HEK293 (cell line): ENCODE measurements around the gene GIMD1.

ENCODE experiments used
- KLF9 ChIP-seq: fragments of 450-650 bp; formaldehyde crosslinking; IDR thresholded peaks from 2 replicates; pipeline ENCODE4 v1.5.1; 2016; ENCODE audit warnings: missing biosample characterization, missing genetic modification characterization, low read depth
- MZF1 ChIP-seq: fragments of 450-650 bp; formaldehyde crosslinking; IDR thresholded peaks from 2 replicates; pipeline ENCODE4 v1.5.1; 2017; ENCODE audit warnings: missing biosample characterization, missing genetic modification characterization, borderline replicate concordance
- YY1 ChIP-seq: fragments of 450-650 bp; formaldehyde crosslinking; IDR thresholded peaks from 2 replicates; pipeline ENCODE4 v1.5.1; 2018; ENCODE audit warnings: missing biosample characterization, missing genetic modification characterization
- ZBTB7A ChIP-seq: fragments of 450-650 bp; formaldehyde crosslinking; IDR thresholded peaks from 2 replicates; pipeline ENCODE4 v1.5.1; 2016; ENCODE audit warnings: low read depth, missing biosample characterization, missing genetic modification characterization
- ZNF561 ChIP-seq: fragments of 450-650 bp; IDR thresholded peaks from 2 replicates; pipeline ENCODE4 v1.5.1; 2018; ENCODE audit warnings: missing biosample characterization, missing genetic modification characterization, borderline replicate concordance
- TF ChIP-seq, protein P1 (sequence below): fragments of 450-650 bp; formaldehyde crosslinking; IDR thresholded peaks from 2 replicates; pipeline ENCODE4 v1.5.1; 2016; ENCODE audit warnings: missing biosample characterization, missing genetic modification characterization
- TF ChIP-seq, protein P2 (sequence below): fragments of 450-650 bp; formaldehyde crosslinking; IDR thresholded peaks from 2 replicates; pipeline ENCODE4 v1.5.1; 2016; ENCODE audit warnings: missing biosample characterization, missing genetic modification characterization

DNA sequence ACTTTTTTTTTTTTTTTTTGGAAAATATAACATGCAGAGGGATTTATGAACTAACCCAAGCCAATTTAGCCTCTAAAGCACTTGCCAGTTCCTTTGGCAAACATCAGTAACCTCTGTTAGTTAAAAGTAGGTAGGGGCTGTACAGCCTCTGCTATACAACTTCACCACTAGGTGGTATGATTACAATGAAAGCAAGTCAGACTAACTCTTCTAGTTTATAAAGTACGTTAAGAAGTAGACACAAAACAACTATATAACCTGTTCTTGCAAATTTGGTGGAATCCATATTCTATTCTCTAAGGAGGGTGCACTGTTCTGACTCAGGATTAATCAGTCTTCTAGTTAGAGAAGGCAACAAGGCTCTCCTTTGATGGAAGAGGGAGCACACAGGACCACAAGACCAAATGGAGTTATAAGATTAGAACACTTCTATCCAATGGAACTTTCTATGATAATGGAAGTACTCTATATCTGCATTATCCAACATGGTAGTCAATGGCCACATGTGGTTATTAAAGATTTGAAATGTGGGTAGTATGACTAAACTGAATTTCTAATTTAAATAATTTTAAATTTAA lies 39.4 kb downstream of the GIMD1 start:
- TF ChIP-seq, protein P1, sequence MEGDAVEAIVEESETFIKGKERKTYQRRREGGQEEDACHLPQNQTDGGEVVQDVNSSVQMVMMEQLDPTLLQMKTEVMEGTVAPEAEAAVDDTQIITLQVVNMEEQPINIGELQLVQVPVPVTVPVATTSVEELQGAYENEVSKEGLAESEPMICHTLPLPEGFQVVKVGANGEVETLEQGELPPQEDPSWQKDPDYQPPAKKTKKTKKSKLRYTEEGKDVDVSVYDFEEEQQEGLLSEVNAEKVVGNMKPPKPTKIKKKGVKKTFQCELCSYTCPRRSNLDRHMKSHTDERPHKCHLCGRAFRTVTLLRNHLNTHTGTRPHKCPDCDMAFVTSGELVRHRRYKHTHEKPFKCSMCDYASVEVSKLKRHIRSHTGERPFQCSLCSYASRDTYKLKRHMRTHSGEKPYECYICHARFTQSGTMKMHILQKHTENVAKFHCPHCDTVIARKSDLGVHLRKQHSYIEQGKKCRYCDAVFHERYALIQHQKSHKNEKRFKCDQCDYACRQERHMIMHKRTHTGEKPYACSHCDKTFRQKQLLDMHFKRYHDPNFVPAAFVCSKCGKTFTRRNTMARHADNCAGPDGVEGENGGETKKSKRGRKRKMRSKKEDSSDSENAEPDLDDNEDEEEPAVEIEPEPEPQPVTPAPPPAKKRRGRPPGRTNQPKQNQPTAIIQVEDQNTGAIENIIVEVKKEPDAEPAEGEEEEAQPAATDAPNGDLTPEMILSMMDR, result no peak
- TF ChIP-seq ZNF561 (tag by site-specific recombination) (no peak), ZBTB7A (no peak), KLF9 (tag by site-specific recombination) (no peak), YY1 (tag by site-specific recombination) (no peak), MZF1 (tag by site-specific recombination) (no peak)
- TF ChIP-seq, protein P2, sequence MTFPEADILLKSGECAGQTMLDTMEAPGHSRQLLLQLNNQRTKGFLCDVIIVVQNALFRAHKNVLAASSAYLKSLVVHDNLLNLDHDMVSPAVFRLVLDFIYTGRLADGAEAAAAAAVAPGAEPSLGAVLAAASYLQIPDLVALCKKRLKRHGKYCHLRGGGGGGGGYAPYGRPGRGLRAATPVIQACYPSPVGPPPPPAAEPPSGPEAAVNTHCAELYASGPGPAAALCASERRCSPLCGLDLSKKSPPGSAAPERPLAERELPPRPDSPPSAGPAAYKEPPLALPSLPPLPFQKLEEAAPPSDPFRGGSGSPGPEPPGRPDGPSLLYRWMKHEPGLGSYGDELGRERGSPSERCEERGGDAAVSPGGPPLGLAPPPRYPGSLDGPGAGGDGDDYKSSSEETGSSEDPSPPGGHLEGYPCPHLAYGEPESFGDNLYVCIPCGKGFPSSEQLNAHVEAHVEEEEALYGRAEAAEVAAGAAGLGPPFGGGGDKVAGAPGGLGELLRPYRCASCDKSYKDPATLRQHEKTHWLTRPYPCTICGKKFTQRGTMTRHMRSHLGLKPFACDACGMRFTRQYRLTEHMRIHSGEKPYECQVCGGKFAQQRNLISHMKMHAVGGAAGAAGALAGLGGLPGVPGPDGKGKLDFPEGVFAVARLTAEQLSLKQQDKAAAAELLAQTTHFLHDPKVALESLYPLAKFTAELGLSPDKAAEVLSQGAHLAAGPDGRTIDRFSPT (tag by site-specific recombination), result no peak
